Measurements from ENCODE around the gene WDR1. TPM values are rescaled to one million over a fixed set of nuclear protein-coding genes. Genes with fewer than 3 reads are reported as not detected.
A peak's percentile ranks its signal among the peaks of the same experiment; 100 is the strongest.

The WDR1 gene
- total and polyA plus RNA-seq, 7 experiments from 2014 or later, result 242 to 470 (median 330) TPM

DNA sequence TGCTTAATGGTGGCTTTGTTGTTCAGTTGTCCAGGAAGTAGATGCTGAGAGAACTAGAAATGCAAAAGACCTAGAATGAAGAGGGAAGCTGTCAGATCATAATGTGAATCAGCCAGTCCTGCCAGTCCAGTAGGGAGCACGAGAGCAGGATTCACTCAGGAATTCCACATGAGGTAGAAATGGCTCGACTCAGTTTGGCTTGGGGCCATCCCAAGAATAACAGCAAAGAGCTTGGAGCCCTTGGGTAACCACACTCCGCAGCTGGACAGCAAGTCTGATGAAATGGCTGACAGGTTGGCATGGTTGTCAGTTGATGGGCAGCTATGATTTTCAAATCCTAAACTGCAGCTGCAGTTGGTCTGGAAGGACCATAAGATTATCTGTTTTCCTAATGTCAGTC lies 44.5 kb upstream of the WDR1 start:
- ATAC-seq (no peak), DNase-seq (no peak)
- Histone ChIP-seq H3K27ac (ENCODE audit: low read depth, low read length) (no peak overlapping the region), H3K9me3 (ENCODE audit: control insufficient read depth in 2 of 3, low read length in 3 of 3) (no peaks in the 10 kb centered on the region), H3K4me1 (ENCODE audit: control insufficient read depth in 2 of 2, insufficient read depth in 2 of 2, low read length in 2 of 2) (peaks cover 8 to 42% of the 10 kb centered on the region in 2 donors), H3K27me3 (ENCODE audit: control insufficient read depth in 2 of 2, insufficient read depth in 2 of 2, low read length in 2 of 2) (no peaks in the 10 kb centered on the region), H3K36me3 (ENCODE audit: control insufficient read depth in 2 of 3, insufficient read depth in 3 of 3, low read length in 3 of 3) (no peaks in the 10 kb centered on the region), H3K4me3 (ENCODE audit: low read length) (no peak overlapping the region)
- no peaks in the 10 kb centered on the region for H3K9me3 Mint-ChIP-seq
- intact Hi-C loops (cut with micrococcal nuclease), result loop anchor here in 1 of 2 donors (2.0 kb wide), 2 partner anchors 300 to 398 kb away; no protein-coding TSS in a partner anchor
- ChIA-PET POLR2A (interaction anchor here (0.6 to 7.9 kb wide), 3 partner anchors 41 to 427 kb away, joined by 3 to 97 read pairs (median 3); partner anchors contain the start of gene WDR1), CTCF (interaction anchor here (0.8 to 1.9 kb wide), 7 partner anchors 10 to 391 kb away, joined by 3 to 7 read pairs (median 4); partner anchors contain the start of gene WDR1)
- no peaks in the 10 kb centered on the region for H3K36me3 Mint-ChIP-seq
- peak overlapping the region in 4 of 10 donors; percentile 36 to 70 (median 57) for H3K4me3 Mint-ChIP-seq
- H3K27ac Mint-ChIP-seq, result peak overlapping the region in 8 of 9 donors; percentile 8 to 87 (median 55)
- peaks cover 16 to 69% (median 59%) of the 10 kb centered on the region in 7 donors for H3K4me1 Mint-ChIP-seq
- no peaks in the 10 kb centered on the region for H3K27me3 Mint-ChIP-seq

DNA sequence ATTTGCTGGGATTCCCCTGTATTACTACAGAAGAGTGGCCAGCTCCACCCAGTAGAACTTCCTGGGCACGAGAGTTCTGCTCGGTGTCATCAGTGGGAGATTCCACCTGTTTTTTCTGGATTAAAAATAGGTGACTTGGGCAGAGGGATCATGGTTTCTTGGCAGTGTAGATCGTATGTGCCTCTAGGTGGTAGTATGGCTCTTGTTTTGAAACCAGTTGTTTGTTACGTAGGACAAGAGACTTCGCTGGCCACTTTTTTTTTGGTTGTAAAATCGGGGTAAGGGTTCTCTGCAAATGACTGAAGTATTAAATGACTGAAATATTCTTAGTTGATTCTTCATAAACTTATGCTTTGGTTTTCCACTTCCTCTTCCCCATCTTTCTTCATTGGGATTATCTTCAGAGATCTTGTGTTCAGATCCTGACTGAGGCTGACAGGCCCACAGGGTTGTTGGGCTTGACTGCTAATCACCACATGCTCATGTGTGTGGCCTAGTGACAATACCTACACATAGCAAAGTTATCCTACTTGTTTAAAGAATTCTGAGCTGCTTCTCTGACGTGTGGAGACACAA lies 43.8 kb upstream of the WDR1 start:
- intact Hi-C loops (cut with micrococcal nuclease), result loop anchor here (1.0 to 2.0 kb wide), 4 partner anchors 243 to 398 kb away; no protein-coding TSS in a partner anchor
- H3K9me3 Mint-ChIP-seq, result no peaks in the 10 kb centered on the region
- peak overlapping the region in 7 of 9 donors; percentile 14 to 66 (median 52) for H3K27ac Mint-ChIP-seq
- ATAC-seq, result peak; percentile 40
- ChIA-PET CTCF (interaction anchor here (0.9 to 2.8 kb wide), 10 partner anchors 38 to 439 kb away, joined by 3 to 21 read pairs (median 4); partner anchors contain the start of gene WDR1), POLR2A (interaction anchor here (0.6 to 7.9 kb wide), 2 partner anchors 19 to 40 kb away, joined by 3 to 97 read pairs; partner anchors contain the start of gene WDR1)
- peak overlapping the region in 3 of 10 donors; percentile 25 to 55 (median 36) for H3K4me3 Mint-ChIP-seq
- Histone ChIP-seq H3K4me1 (ENCODE audit: control insufficient read depth in 2 of 2, insufficient read depth in 2 of 2, low read length in 2 of 2) (peaks cover 8 to 42% of the 10 kb centered on the region in 2 donors), H3K9me3 (ENCODE audit: control insufficient read depth in 2 of 3, low read length in 3 of 3) (no peaks in the 10 kb centered on the region), H3K27ac (ENCODE audit: low read depth, low read length) (no peak overlapping the region), H3K4me3 (ENCODE audit: low read length) (no peak overlapping the region), H3K36me3 (ENCODE audit: control insufficient read depth in 2 of 3, insufficient read depth in 3 of 3, low read length in 3 of 3) (no peaks in the 10 kb centered on the region), H3K27me3 (ENCODE audit: control insufficient read depth in 2 of 2, insufficient read depth in 2 of 2, low read length in 2 of 2) (no peaks in the 10 kb centered on the region)
- no peaks in the 10 kb centered on the region for H3K27me3 Mint-ChIP-seq
- H3K36me3 Mint-ChIP-seq, result no peaks in the 10 kb centered on the region
- H3K4me1 Mint-ChIP-seq, result peaks cover 16 to 69% (median 59%) of the 10 kb centered on the region in 7 donors
- peak in 6 of 9 donors; percentile 6 to 37 (median 26) for DNase-seq

DNA sequence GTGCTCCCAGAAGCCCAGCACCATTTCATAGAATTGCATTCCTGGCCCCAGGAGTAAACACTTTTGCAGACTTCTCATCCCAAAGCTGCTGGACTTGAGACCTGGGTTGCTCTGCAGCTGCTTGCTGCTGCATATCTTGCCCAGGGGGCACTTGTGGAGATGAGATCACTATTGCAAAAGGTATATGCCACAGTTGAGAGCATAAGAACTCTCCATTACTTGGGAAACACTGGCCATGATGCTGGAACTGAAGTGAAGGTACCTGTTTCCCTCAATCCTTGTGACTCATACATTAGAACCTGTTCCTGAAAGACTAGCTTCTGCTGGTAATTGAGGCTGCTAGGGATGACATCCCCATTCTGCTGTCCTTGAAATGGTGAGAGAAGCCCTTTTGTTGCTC lies 43.1 kb upstream of the WDR1 start:
- no peaks in the 10 kb centered on the region for H3K27me3 ChIP-seq (ENCODE audit: control insufficient read depth in 2 of 2, insufficient read depth in 2 of 2, low read length in 2 of 2)
- H3K4me1 ChIP-seq (ENCODE audit: control insufficient read depth in 2 of 2, insufficient read depth in 2 of 2, low read length in 2 of 2), result peaks cover 8 to 42% of the 10 kb centered on the region in 2 donors
- Mint-ChIP-seq H3K4me3 (peak overlapping the region in 1 of 10 donors; percentile 25), H3K4me1 (peaks cover 16 to 64% (median 54%) of the 10 kb centered on the region in 7 donors), H3K27me3 (no peaks in the 10 kb centered on the region), H3K9me3 (no peaks in the 10 kb centered on the region), H3K27ac (peak overlapping the region in 2 of 9 donors; percentile 27 to 60), H3K36me3 (no peaks in the 10 kb centered on the region)
- no peak overlapping the region for H3K27ac ChIP-seq (ENCODE audit: low read depth, low read length)
- H3K9me3 ChIP-seq (ENCODE audit: control insufficient read depth in 2 of 3, low read length in 3 of 3), result no peaks in the 10 kb centered on the region
- CTCF ChIA-PET, result interaction anchor here (0.9 to 2.8 kb wide), 10 partner anchors 39 to 394 kb away, joined by 3 to 21 read pairs (median 4); no protein-coding TSS in a partner anchor
- POLR2A ChIA-PET, result interaction anchor here (7.9 kb wide), 1 partner anchor 40 kb away, joined by 97 read pairs; the partner anchor contains the start of gene WDR1
- intact Hi-C loops (cut with micrococcal nuclease), result loop anchor here (1.0 to 2.0 kb wide), 5 partner anchors 141 to 397 kb away; no protein-coding TSS in a partner anchor
- H3K36me3 ChIP-seq (ENCODE audit: control insufficient read depth in 2 of 3, insufficient read depth in 3 of 3, low read length in 3 of 3), result no peaks in the 10 kb centered on the region
- no peak for ATAC-seq
- DNase-seq, result no peak
- no peak overlapping the region for H3K4me3 ChIP-seq (ENCODE audit: low read length)

DNA sequence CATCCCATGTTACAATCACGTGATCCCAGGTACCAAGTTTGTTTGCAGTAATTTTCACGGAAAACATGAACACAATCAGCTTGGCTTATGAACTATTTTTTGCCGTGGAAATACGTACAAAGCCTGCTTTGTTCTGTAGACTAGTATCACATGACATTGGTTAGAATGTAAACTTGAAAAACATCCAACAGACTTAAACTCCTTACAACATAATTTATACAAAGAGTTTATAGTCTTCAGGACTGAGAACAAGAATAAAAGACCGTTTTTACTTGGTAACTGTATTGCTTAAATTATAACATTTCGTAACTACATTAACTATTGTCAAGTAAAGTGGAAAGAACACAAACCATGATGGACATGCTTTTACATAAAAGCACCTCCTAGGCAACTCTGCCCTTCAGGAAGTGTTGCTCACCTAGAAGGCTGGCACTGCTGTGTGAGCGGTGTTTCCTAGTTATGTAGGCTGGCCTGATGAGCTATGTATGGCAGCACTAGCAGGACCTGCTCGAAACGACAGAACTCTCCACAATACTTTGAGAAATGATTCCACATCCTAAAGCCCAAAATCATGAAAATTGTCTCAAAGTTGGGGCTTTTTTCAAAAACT lies 41.8 kb upstream of the WDR1 start:
- peaks cover 8 to 42% of the 10 kb centered on the region in 2 donors for H3K4me1 ChIP-seq (ENCODE audit: control insufficient read depth in 2 of 2, insufficient read depth in 2 of 2, low read length in 2 of 2)
- intact Hi-C loops (cut with micrococcal nuclease), result loop anchor here in 1 of 2 donors (2.0 kb wide), 1 partner anchor 140 kb away; no protein-coding TSS in a partner anchor
- H3K27me3 Mint-ChIP-seq, result no peaks in the 10 kb centered on the region
- DNase-seq, result peak in 6 of 9 donors; percentile 4 to 48 (median 26)
- CTCF ChIA-PET, result interaction anchor here (0.6 to 2.8 kb wide), 11 partner anchors 11 to 393 kb away, joined by 3 to 21 read pairs (median 3); no protein-coding TSS in a partner anchor
- POLR2A ChIA-PET, result interaction anchor here (0.9 to 7.9 kb wide), 2 partner anchors 21 to 38 kb away, joined by 3 to 97 read pairs; partner anchors contain the start of gene WDR1
- peak overlapping the region in 2 of 10 donors; percentile 25 to 31 for H3K4me3 Mint-ChIP-seq
- no peaks in the 10 kb centered on the region for H3K36me3 Mint-ChIP-seq
- no peaks in the 10 kb centered on the region for H3K36me3 ChIP-seq (ENCODE audit: control insufficient read depth in 2 of 3, insufficient read depth in 3 of 3, low read length in 3 of 3)
- H3K4me1 Mint-ChIP-seq, result peaks cover 15 to 61% (median 53%) of the 10 kb centered on the region in 7 donors
- H3K9me3 Mint-ChIP-seq, result no peaks in the 10 kb centered on the region
- no peaks in the 10 kb centered on the region for H3K27me3 ChIP-seq (ENCODE audit: control insufficient read depth in 2 of 2, insufficient read depth in 2 of 2, low read length in 2 of 2)
- ATAC-seq, result no peak
- H3K27ac ChIP-seq (ENCODE audit: low read depth, low read length), result no peak overlapping the region
- H3K4me3 ChIP-seq (ENCODE audit: low read length), result no peak overlapping the region
- H3K9me3 ChIP-seq (ENCODE audit: control insufficient read depth in 2 of 3, low read length in 3 of 3), result no peaks in the 10 kb centered on the region
- peak overlapping the region in 7 of 9 donors; percentile 13 to 81 (median 30) for H3K27ac Mint-ChIP-seq

DNA sequence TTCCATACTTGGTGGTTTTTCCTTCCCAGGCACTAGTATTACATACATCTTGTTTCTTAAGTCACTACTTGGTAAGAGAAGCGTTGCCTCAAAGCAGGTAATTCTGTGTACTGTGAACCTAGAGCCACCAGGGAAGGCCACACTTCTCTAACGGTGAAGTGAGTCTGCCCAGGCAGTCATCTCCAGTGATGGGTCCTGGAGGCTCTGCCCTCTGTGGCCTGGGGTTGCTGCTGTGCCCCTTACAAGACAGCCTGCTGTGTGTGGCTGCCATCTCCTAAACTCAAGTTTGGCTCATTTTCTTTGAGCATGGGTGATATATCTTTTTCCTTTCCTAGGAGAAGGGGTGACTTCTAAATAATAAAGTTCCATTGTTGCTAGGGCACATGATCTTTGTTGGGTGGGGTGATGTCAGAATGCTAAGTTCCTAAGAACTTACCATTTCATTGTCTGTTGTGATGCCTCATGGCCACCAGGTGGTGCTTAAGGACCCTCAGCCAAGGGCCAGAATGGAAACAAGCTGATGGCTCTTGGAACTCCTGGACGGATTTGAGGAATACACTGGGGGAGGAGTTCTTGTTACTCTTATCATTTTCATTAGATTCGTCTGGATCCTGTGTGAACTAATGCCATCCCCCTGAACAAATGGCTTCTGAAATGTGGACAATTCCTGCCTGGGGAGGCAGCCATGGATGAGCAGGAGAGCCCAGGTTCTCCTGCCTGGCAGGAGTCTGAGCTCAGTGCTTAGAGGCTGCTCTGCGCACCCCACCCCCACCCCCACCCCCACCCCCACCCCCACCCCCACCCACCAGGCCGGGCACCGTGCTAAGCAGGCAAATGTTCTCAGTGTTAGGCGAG lies 41.1 kb upstream of the WDR1 start:
- H3K4me3 Mint-ChIP-seq, result peak overlapping the region in 5 of 10 donors; percentile 19 to 48 (median 25)
- DNase-seq (peak in 7 of 9 donors; percentile 4 to 37 (median 32)), ATAC-seq (peak; percentile 63)
- peak overlapping the region in 7 of 9 donors; percentile 12 to 86 (median 60) for H3K27ac Mint-ChIP-seq
- Histone ChIP-seq H3K9me3 (ENCODE audit: control insufficient read depth in 2 of 3, low read length in 3 of 3) (no peaks in the 10 kb centered on the region), H3K36me3 (ENCODE audit: control insufficient read depth in 2 of 3, insufficient read depth in 3 of 3, low read length in 3 of 3) (no peaks in the 10 kb centered on the region), H3K4me3 (ENCODE audit: low read length) (no peak overlapping the region), H3K27ac (ENCODE audit: low read depth, low read length) (no peak overlapping the region), H3K4me1 (ENCODE audit: control insufficient read depth in 2 of 2, insufficient read depth in 2 of 2, low read length in 2 of 2) (peaks cover 8 to 39% of the 10 kb centered on the region in 2 donors), H3K27me3 (ENCODE audit: control insufficient read depth in 2 of 2, insufficient read depth in 2 of 2, low read length in 2 of 2) (no peaks in the 10 kb centered on the region)
- CTCF ChIA-PET, result interaction anchor here (1.1 to 2.8 kb wide), 8 partner anchors 10 to 381 kb away, joined by 3 to 21 read pairs (median 6); no protein-coding TSS in a partner anchor
- H3K36me3 Mint-ChIP-seq, result no peaks in the 10 kb centered on the region
- H3K4me1 Mint-ChIP-seq, result peaks cover 14 to 57% (median 50%) of the 10 kb centered on the region in 7 donors
- no peaks in the 10 kb centered on the region for H3K27me3 Mint-ChIP-seq
- H3K9me3 Mint-ChIP-seq, result no peaks in the 10 kb centered on the region
- intact Hi-C loops (cut with micrococcal nuclease), result loop anchor here (1.0 to 2.0 kb wide), 4 partner anchors 39 to 392 kb away; no protein-coding TSS in a partner anchor
- POLR2A ChIA-PET, result interaction anchor here (7.9 kb wide), 1 partner anchor 38 kb away, joined by 97 read pairs; the partner anchor contains the start of gene WDR1

Data from naive thymus-derived CD4-positive, alpha-beta T cell (primary cell).